IMR-90 (cell line): ENCODE data around the gene PYDC1.
"Not testable (repeated sequence)": the region's sequence is repeated elsewhere in the genome, so short reads cannot be mapped to it uniquely, and the experiment has no call there.

ENCODE experiments used
- BHLHE40 ChIP-seq: fragments of 150-350 bp; IDR thresholded peaks from 2 replicates; pipeline ENCODE4 v1.6.1; 2016; ENCODE audit warnings: mild to moderate bottlenecking, low read depth, low read length
- CEBPB ChIP-seq: IDR thresholded peaks from 2 replicates; pipeline ENCODE4 v1.6.1; 2012; ENCODE audit warnings: low read depth, low read length, improper control_type of control experiment
- CHD1 ChIP-seq: IDR thresholded peaks from 2 replicates; pipeline ENCODE4 v1.6.1; 2012; ENCODE audit warnings: low read depth, low read length, improper control_type of control experiment
- MAZ ChIP-seq: IDR thresholded peaks from 2 replicates; pipeline ENCODE4 v1.6.1; 2012; ENCODE audit warnings: low read depth, mild to moderate bottlenecking, low read length, improper control_type of control experiment, moderate library complexity, borderline replicate concordance
- MXI1 ChIP-seq: IDR thresholded peaks from 2 replicates; pipeline ENCODE4 v1.6.1; 2012; ENCODE audit warnings: low read depth, mild to moderate bottlenecking, low read length, moderate library complexity, borderline replicate concordance
- POLR2A ChIP-seq: IDR thresholded peaks from 2 replicates; pipeline ENCODE4 v1.6.1; 2012; ENCODE audit warnings: mild to moderate bottlenecking, low read depth, low read length
- RAD21 ChIP-seq: IDR thresholded peaks from 2 replicates; pipeline ENCODE4 v1.6.1; 2012; ENCODE audit warnings: low read length, improper control_type of control experiment
- RCOR1 ChIP-seq: IDR thresholded peaks from 2 replicates; pipeline ENCODE4 v1.6.1; 2012; ENCODE audit warnings: mild to moderate bottlenecking, low read length, improper control_type of control experiment; ENCODE audit not compliant: insufficient replicate concordance
- RFX5 ChIP-seq: IDR thresholded peaks from 2 replicates; pipeline ENCODE4 v1.8.0; 2012; ENCODE audit warnings: low read depth, mild to moderate bottlenecking, low read length, moderate library complexity
- SMC3 ChIP-seq: fragments of 150-350 bp; IDR thresholded peaks from 2 replicates; pipeline ENCODE4 v1.6.1; 2016; ENCODE audit warnings: low read depth, mild to moderate bottlenecking, antibody characterized with exemption, low read length, moderate library complexity
- TF ChIP-seq, protein P1 (sequence below): conservative IDR thresholded peaks from 2 replicates; pipeline ENCODE4 v1.5.1; 2012; ENCODE audit warnings: mild to moderate bottlenecking, low read depth, low read length, improper control_type of control experiment
- TF ChIP-seq, protein P2 (sequence below): fragments of 150-350 bp; IDR thresholded peaks from 2 replicates; pipeline ENCODE4 v1.6.1; 2016; ENCODE audit warnings: low read depth, mild to moderate bottlenecking, low read length, moderate library complexity, borderline replicate concordance
- TF ChIP-seq, protein P3 (sequence below): fragments of 150-350 bp; IDR thresholded peaks from 2 replicates; pipeline ENCODE4 v1.6.1; 2017; ENCODE audit warnings: mild to moderate bottlenecking, antibody characterized with exemption, low read length, low read depth

DNA sequence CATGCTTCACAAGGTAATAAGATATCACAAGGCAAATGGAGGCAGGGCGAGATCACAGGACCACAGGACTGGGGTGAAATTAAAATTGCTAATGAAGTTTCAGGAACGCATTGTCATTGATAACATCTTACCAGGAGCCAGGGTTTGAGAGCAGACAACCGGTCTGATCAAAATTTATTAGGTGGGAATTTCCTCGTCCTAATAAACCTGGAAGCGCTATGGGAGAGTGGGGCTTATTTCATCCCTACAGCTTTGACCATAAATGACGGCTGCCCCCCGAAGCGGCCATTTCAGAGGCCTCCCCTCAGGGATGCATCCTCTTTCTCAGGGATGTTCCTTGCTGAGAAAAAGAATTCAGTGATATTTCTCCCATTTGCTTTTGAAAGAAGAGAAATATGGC lies 28.7 kb upstream of the PYDC1 start:
- TF ChIP-seq, protein P1, sequence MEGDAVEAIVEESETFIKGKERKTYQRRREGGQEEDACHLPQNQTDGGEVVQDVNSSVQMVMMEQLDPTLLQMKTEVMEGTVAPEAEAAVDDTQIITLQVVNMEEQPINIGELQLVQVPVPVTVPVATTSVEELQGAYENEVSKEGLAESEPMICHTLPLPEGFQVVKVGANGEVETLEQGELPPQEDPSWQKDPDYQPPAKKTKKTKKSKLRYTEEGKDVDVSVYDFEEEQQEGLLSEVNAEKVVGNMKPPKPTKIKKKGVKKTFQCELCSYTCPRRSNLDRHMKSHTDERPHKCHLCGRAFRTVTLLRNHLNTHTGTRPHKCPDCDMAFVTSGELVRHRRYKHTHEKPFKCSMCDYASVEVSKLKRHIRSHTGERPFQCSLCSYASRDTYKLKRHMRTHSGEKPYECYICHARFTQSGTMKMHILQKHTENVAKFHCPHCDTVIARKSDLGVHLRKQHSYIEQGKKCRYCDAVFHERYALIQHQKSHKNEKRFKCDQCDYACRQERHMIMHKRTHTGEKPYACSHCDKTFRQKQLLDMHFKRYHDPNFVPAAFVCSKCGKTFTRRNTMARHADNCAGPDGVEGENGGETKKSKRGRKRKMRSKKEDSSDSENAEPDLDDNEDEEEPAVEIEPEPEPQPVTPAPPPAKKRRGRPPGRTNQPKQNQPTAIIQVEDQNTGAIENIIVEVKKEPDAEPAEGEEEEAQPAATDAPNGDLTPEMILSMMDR: not testable (repeated sequence)
- TF ChIP-seq, protein P2, sequence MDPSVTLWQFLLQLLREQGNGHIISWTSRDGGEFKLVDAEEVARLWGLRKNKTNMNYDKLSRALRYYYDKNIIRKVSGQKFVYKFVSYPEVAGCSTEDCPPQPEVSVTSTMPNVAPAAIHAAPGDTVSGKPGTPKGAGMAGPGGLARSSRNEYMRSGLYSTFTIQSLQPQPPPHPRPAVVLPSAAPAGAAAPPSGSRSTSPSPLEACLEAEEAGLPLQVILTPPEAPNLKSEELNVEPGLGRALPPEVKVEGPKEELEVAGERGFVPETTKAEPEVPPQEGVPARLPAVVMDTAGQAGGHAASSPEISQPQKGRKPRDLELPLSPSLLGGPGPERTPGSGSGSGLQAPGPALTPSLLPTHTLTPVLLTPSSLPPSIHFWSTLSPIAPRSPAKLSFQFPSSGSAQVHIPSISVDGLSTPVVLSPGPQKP: not testable (repeated sequence)
- TF ChIP-seq, protein P3, sequence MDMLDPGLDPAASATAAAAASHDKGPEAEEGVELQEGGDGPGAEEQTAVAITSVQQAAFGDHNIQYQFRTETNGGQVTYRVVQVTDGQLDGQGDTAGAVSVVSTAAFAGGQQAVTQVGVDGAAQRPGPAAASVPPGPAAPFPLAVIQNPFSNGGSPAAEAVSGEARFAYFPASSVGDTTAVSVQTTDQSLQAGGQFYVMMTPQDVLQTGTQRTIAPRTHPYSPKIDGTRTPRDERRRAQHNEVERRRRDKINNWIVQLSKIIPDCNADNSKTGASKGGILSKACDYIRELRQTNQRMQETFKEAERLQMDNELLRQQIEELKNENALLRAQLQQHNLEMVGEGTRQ: not testable (repeated sequence)
- not testable (repeated sequence) for TF ChIP-seq POLR2A, CEBPB, MAZ, CHD1, RCOR1, BHLHE40, RFX5, RAD21, SMC3, MXI1
